Uterus (tissue), 2 donors: Measurements from ENCODE around the gene RICTOR.

Source experiments
- CTCF ChIP-seq, 4 experiments: fragments of 200-600 bp in 2 of 4; fragments of 450-650 bp in 2 of 4; sonication (generic) in 2 of 4; IDR thresholded peaks; one replicate each; pipeline ENCODE4 v1.5.1; 2016 to 2019; ENCODE audit warnings: antibody characterized with exemption in 4 of 4, mild to moderate bottlenecking in 2 of 4, moderate library complexity in 1 of 4
- POLR2A ChIP-seq, 2 donors: fragments of 450-650 bp; IDR thresholded peaks; one replicate each; pipeline ENCODE4 v1.6.1; 2016; ENCODE audit warnings: antibody characterized with exemption in 2 of 2, mild to moderate bottlenecking in 1 of 2, moderate library complexity in 1 of 2

GRCh38 chr5:39114155-39114554 is 40.0 kb upstream of the RICTOR start:
- no peak for TF ChIP-seq CTCF (IDR thresholded peaks at IDR 0.05)
- no peak for TF ChIP-seq POLR2A (IDR thresholded peaks at IDR 0.05)
